AG09309 (cell line): ENCODE results near the gene SNX13.
A peak's percentile ranks its signal among the peaks of the same experiment; 100 is the strongest.

ENCODE experiments used
- DNase-seq: peaks from one replicate; pipeline ENCODE4 v3.0.0-alpha.2; 2010; ENCODE audit warnings: low read depth
- H3K4me3 ChIP-seq: 2 replicates; pipeline ENCODE4 v1.5.1; 2011; ENCODE audit warnings: mild to moderate bottlenecking, low read depth, low read length, moderate library complexity; ENCODE audit not compliant: control insufficient read depth
- TF ChIP-seq, protein P1 (sequence below): IDR thresholded peaks from 2 replicates; pipeline ENCODE4 v1.5.1; 2011; ENCODE audit warnings: mild to moderate bottlenecking, low read depth, low read length, inconsistent platforms; ENCODE audit not compliant: insufficient read depth, control insufficient read depth; ENCODE audit errors: missing control alignments

Gene SNX13

DNA sequence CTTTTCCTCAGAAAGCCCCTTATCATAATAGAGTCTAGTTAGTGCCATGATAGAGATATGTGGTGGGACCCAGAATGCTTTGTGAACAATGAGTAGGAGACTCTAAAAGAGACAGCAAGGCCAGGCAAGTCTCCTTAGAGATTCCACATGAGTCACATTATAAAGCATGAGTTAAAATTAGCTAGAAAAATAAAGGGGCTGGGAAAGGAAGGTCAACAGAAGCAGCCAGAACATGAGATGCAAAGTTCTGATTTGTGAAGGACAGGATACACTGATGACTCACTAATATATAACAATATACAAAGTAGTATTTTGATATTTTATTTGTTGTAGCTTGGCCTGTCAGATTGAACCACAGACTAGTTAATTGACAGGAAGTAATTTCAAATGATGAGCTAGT, 25.3 kb upstream of the SNX13 start:
- TF ChIP-seq, protein P1, sequence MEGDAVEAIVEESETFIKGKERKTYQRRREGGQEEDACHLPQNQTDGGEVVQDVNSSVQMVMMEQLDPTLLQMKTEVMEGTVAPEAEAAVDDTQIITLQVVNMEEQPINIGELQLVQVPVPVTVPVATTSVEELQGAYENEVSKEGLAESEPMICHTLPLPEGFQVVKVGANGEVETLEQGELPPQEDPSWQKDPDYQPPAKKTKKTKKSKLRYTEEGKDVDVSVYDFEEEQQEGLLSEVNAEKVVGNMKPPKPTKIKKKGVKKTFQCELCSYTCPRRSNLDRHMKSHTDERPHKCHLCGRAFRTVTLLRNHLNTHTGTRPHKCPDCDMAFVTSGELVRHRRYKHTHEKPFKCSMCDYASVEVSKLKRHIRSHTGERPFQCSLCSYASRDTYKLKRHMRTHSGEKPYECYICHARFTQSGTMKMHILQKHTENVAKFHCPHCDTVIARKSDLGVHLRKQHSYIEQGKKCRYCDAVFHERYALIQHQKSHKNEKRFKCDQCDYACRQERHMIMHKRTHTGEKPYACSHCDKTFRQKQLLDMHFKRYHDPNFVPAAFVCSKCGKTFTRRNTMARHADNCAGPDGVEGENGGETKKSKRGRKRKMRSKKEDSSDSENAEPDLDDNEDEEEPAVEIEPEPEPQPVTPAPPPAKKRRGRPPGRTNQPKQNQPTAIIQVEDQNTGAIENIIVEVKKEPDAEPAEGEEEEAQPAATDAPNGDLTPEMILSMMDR: no peak
- DNase-seq: no peak
- no peak overlapping the region for H3K4me3 ChIP-seq

DNA sequence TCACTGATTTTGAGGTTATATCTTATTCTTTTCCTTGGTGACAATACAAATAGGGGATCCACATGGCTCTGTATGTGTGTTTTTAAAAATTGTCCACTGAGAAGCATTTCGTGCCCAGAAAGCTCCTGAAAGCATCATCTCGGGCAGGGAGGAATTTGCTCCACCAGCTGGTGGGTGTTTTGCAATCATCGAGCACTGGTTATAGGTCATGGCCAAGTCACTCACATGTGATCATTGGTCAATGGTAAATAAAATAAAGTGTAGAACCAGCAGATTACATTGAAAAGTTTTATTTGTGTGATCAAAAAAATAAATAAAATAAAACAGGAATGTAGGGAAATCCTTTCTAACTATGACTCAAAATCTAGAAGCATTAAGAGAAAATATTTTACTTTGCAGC, 23.0 kb upstream of the SNX13 start:
- peak; percentile 46 for DNase-seq
- H3K4me3 ChIP-seq: no peak overlapping the region
- TF ChIP-seq, protein P1: no peak

DNA sequence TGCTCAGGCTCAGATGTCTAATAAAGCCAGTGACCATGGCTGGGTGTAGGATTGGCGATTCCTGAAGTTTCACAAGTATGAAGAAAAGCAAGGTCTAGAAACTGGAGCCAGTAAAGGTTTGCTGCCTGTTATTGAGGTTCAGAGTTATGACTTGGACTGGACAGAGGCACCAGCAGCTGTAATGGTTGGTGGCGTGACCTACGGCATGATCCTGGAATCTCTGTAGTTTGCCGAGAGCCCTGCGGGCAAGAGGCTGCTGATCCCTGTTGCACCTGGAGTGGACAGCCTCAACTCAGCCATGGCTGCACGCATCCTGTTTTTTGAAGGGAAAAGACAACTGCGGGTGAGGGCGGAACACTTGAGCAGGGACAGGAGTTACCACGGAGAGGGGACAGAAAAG, 22.4 kb upstream of the SNX13 start:
- H3K4me3 ChIP-seq: no peak overlapping the region
- no peak for DNase-seq
- TF ChIP-seq, protein P1: no peak

DNA sequence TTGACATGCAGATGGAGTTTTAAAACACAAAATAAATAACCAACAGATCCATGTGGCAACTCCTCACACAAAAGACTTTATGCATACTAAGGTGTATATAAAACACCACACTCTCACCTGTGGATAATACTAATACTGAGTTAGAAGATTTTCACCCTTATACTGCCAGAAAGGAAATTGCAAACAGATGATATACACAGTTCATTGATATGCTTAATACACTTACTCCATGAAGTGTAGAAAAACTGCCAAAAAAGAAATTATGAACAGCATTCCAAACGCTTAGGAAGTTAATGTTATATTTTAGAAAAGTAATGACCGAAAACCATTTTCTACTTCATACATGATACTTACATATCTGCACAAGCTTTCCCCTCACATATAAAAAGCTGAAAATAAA, 17.6 kb upstream of the SNX13 start:
- DNase-seq: no peak
- no peak overlapping the region for H3K4me3 ChIP-seq
- TF ChIP-seq, protein P1: no peak

DNA sequence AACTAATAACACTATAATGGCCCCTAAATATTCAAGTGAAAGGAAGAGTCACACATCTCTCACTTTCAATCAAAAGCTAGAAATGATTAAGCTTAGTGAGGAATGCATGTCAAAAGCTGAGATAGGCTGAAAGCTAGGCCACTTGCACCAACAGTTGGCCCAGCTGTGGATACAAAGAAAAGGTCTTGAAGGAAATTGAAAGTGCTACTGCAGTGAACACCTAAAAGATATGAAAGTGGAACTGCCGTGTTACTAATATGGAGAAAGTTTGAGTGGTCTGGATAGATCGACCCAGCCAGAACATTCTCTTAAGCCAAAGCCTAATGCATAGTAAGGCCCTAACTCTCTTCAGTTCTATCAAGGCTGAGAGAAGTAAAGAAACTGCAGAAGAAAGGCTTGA, 12.1 kb upstream of the SNX13 start:
- no peak overlapping the region for H3K4me3 ChIP-seq
- TF ChIP-seq, protein P1: no peak
- no peak for DNase-seq

DNA sequence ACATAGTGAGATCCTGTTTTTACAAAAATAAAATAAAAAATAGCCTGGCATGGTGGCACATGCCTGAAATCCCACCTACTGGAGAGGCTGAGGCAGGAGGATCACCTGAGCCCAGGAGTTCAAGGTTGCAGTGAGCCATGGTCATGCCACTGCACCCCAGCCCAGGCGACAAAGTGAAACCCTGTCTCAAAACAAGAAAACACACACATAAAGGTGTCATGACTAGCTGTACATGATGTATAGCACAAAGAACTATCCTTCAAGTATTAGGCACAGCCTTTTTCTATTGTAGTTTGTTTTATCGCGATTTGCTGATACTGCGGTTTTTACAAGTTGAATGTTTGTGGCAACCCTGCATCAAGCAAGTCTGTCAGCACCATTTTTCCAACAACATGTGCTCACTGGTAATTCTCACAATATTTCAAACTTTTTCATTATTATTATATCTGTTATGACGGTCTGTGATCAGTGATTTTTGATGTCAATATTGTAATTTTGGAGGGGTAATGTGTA, 11.5 kb upstream of the SNX13 start:
- H3K4me3 ChIP-seq: no peak overlapping the region
- DNase-seq: no peak
- TF ChIP-seq, protein P1: no peak
